A549 (cell line): Measurements from ENCODE around the gene NHLH1. TPM values are rescaled to one million over a fixed set of nuclear protein-coding genes. Genes with fewer than 3 reads are reported as not detected.
A peak's percentile ranks its signal among the peaks of the same experiment; 100 is the strongest.

ENCODE experiments used
- ATAC-seq, 2 experiments: fragments of 200-7000 bp in 1 of 2; fragments of >200 bp in 1 of 2; cut with Nextera tagmentation in 1 of 2; cut with Tn5 transposase in 1 of 2; 3 replicates each; pipeline versions ENCODE4 v1.8.0 to v1.9.1; 2018 to 2020; ENCODE audit warnings: mild to moderate bottlenecking in 1 of 2, moderate library complexity in 1 of 2
- CTCF ChIA-PET: fragments of 300-600 bp; sonication (Branson Sonifier 250); formaldehyde crosslinking; extraction: SDS; loops from one replicate; lab custom pipeline; 2021; ENCODE audit warnings: antibody characterized with exemption, inconsistent platforms; lab: Yijun Ruan, JAX
- POLR2A ChIA-PET: fragments of 350-600 bp; formaldehyde crosslinking; extraction: SDS; loops from one replicate; lab custom pipeline; 2021; ENCODE audit warnings: antibody characterized with exemption, inconsistent platforms; lab: Yijun Ruan, JAX
- DNase-seq, 2 experiments: peaks; one replicate each; pipeline versions ENCODE4 v3.0.0 to v3.0.0-alpha.2; 2011 to 2016; ENCODE audit warnings: low read depth in 1 of 2, low spot score in 1 of 2
- FAIRE-seq: peaks from 2 replicates; lab custom pipeline; 2011; peaks lifted over from hg19 to GRCh38; lab: Jason Lieb, UNC
- H3K27ac ChIP-seq, 2 experiments: fragments of >200 bp; sonication (Bioruptor Twin); formaldehyde crosslinking; 3 replicates each; pipeline ENCODE4 v1.5.1; 2016 to 2017
- H3K4me1 ChIP-seq: fragments of >200 bp; sonication (Bioruptor Twin); formaldehyde crosslinking; 3 replicates; pipeline ENCODE4 v1.6.1; 2016
- H3K4me2 ChIP-seq: fragments of >200 bp; sonication (Bioruptor Twin); formaldehyde crosslinking; 3 replicates; pipeline ENCODE4 v1.6.1; 2016
- H3K4me3 ChIP-seq: fragments of >200 bp; sonication (Bioruptor Twin); formaldehyde crosslinking; 3 replicates; pipeline ENCODE4 v1.5.1; 2016
- H3K9me3 ChIP-seq: fragments of >200 bp; sonication (Bioruptor Twin); formaldehyde crosslinking; 3 replicates; pipeline ENCODE4 v1.6.1; 2016
- BHLHE40 ChIP-seq: IDR thresholded peaks from 2 replicates; pipeline ENCODE4 v1.6.1; 2012; ENCODE audit warnings: low read depth, low read length, inconsistent platforms
- FOSB ChIP-seq: fragments of 250-450 bp; sonication (Bioruptor Pico); IDR thresholded peaks from 2 replicates; pipeline ENCODE4 v1.5.0; 2020; ENCODE audit warnings: mild to moderate bottlenecking, moderate library complexity
- HES2 ChIP-seq: fragments of >200 bp; sonication (Bioruptor Twin); formaldehyde crosslinking; IDR thresholded peaks from 2 replicates; pipeline ENCODE4 v1.6.1; 2016
- HOXA7 ChIP-seq: fragments of 250-450 bp; sonication (Bioruptor Pico); IDR thresholded peaks from 2 replicates; pipeline ENCODE4 v1.5.0; 2020; ENCODE audit warnings: mild to moderate bottlenecking, moderate library complexity
- MAFK ChIP-seq: fragments of 450-650 bp; IDR thresholded peaks from 2 replicates; pipeline ENCODE4 v1.6.1; 2014; ENCODE audit not compliant: partially characterized antibody
- MAX ChIP-seq: IDR thresholded peaks from 2 replicates; pipeline ENCODE4 v1.6.1; 2012
- NFE2L2 ChIP-seq: fragments of 150-350 bp; conservative IDR thresholded peaks from 2 replicates; pipeline ENCODE4 v1.6.1; 2014; ENCODE audit warnings: low read length
- PBX3 ChIP-seq: IDR thresholded peaks from 2 replicates; pipeline ENCODE4 v1.6.1; 2012
- PHF8 ChIP-seq: fragments of 200-600 bp; sonication (generic); IDR thresholded peaks from 2 replicates; pipeline ENCODE4 v1.6.1; 2016; ENCODE audit warnings: low read depth, mild to moderate bottlenecking, antibody characterized with exemption, moderate library complexity, borderline replicate concordance
- POLR2A ChIP-seq: IDR thresholded peaks from 2 replicates; pipeline ENCODE4 v1.6.1; 2012; ENCODE audit warnings: mild to moderate bottlenecking, low read length
- POLR2AphosphoS2 ChIP-seq: conservative IDR thresholded peaks from 2 replicates; pipeline ENCODE4 v1.6.1; 2012; ENCODE audit warnings: low read length, improper control_type of control experiment, inconsistent platforms
- TP53 ChIP-seq: fragments of 250-450 bp; sonication (Bioruptor Pico); IDR thresholded peaks from 2 replicates; pipeline ENCODE4 v1.5.0; 2021; ENCODE audit warnings: mild to moderate bottlenecking, moderate library complexity
- ZC3H11A ChIP-seq: fragments of 450-650 bp; IDR thresholded peaks from 2 replicates; pipeline ENCODE4 v1.6.1; 2014; ENCODE audit warnings: antibody characterized with exemption, mild to moderate bottlenecking
- ZFP36 ChIP-seq: fragments of 450-650 bp; IDR thresholded peaks from 2 replicates; pipeline ENCODE4 v1.6.1; 2014; ENCODE audit warnings: borderline replicate concordance; ENCODE audit not compliant: partially characterized antibody
- ZSCAN20 ChIP-seq: fragments of 250-450 bp; sonication (Bioruptor Pico); IDR thresholded peaks from 2 replicates; pipeline ENCODE4 v1.8.0; 2022; ENCODE audit warnings: mild to moderate bottlenecking, moderate library complexity
- WGBS: methylation state at CpG from one replicate; pipeline ENCODE4 v1.1.6; 2017; ENCODE audit errors: missing lambda C conversion rate; 5-methylcytosine and 5-hydroxymethylcytosine counted together
- polyA plus RNA-seq, 4 experiments: library from polyadenylated mRNA; depleted of rRNA in 3 of 4; stranded (reverse); fragments of >200 nt; fragmentation: RNase III in 1 of 4; extraction: RNeasy Plus Mini Kit Qiagen cat#74134 plus additional on column Dnase treatment in 1 of 4; gene quantifications; 2 replicates in 3 of 4; 3 replicates in 1 of 4; pipeline ENCODE4 v1.2.3, GENCODE V29; 2011 to 2017
- TF ChIP-seq, protein P1 (sequence below): fragments of >200 bp; sonication (Bioruptor Twin); formaldehyde crosslinking; IDR thresholded peaks from 3 replicates; pipeline ENCODE4 v1.5.1; 2016

NHLH1 gene
- polyA plus RNA-seq, 2 of the 4 experiments (the other 2 are of a cell fraction), result 0.34 to 0.63 TPM

DNA sequence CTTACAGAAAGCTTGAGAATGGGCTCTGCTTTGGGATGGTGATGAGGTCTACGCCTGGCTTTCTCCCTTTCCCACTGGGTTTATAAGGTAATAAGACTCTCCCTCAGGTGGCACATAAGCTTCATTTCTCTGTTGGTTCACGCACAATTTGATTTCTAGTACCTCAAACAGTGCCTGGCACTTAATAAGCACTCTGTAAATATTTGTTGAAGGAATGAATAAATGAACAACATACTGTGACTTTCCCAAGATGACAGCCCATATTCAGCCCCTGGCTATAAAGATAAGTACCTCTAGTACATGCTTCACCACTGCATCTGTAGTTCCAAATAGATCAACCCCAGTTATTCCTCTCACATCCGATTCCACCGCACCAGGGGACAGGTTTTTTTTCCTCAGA is 41.6 kb upstream of the NHLH1 start:
- FAIRE-seq (no peak), DNase-seq (no peak), ATAC-seq (no peak)
- Histone ChIP-seq H3K4me1 (no peaks in the 10 kb centered on the region), H3K4me3 (no peak overlapping the region), H3K27ac (no peak overlapping the region), H3K4me2 (no peak overlapping the region), H3K9me3 (no peaks in the 10 kb centered on the region)
- POLR2A ChIA-PET, result no interaction called here
- CTCF ChIA-PET, result interaction anchor here (0.9 to 1.8 kb wide), 4 partner anchors 13 to 224 kb away, joined by 3 to 9 read pairs (median 4); no protein-coding TSS in a partner anchor
- WGBS, result 91% methylated on average over 4 of the region's 4 CpGs
- TF ChIP-seq FOSB, result no peak
- no peak for TF ChIP-seq NFE2L2
- TF ChIP-seq, protein P1, sequence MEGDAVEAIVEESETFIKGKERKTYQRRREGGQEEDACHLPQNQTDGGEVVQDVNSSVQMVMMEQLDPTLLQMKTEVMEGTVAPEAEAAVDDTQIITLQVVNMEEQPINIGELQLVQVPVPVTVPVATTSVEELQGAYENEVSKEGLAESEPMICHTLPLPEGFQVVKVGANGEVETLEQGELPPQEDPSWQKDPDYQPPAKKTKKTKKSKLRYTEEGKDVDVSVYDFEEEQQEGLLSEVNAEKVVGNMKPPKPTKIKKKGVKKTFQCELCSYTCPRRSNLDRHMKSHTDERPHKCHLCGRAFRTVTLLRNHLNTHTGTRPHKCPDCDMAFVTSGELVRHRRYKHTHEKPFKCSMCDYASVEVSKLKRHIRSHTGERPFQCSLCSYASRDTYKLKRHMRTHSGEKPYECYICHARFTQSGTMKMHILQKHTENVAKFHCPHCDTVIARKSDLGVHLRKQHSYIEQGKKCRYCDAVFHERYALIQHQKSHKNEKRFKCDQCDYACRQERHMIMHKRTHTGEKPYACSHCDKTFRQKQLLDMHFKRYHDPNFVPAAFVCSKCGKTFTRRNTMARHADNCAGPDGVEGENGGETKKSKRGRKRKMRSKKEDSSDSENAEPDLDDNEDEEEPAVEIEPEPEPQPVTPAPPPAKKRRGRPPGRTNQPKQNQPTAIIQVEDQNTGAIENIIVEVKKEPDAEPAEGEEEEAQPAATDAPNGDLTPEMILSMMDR, result no peak

- Histone ChIP-seq H3K4me3 (no peak overlapping the region), H3K4me2 (no peak overlapping the region), H3K27ac (no peak overlapping the region), H3K9me3 (no peaks in the 10 kb centered on the region), H3K4me1 (no peaks in the 10 kb centered on the region)
- TF ChIP-seq ZC3H11A (no peak), ZFP36 (no peak), ZSCAN20 (CRISPR knock-in tag) (no peak)
- ATAC-seq (no peak), FAIRE-seq (no peak), DNase-seq (no peak)
- WGBS, result 93% methylated on average over 5 of the region's 5 CpGs
- CTCF ChIA-PET, result no interaction called here
- POLR2A ChIA-PET, result no interaction called here
Observed at GRCh38 chr1:160326418-160326817, 40.5 kb upstream of the NHLH1 start.

GRCh38 chr1:160328184-160328583 is 38.7 kb upstream of the NHLH1 start:
- WGBS, result 89% methylated on average over 8 of the region's 8 CpGs
- CTCF ChIA-PET, result interaction anchor here (1.0 to 4.0 kb wide), 2 partner anchors 36 to 135 kb away, joined by 3 to 29 read pairs; no protein-coding TSS in a partner anchor
- POLR2A ChIA-PET, result no interaction called here
- no peak overlapping the region for H3K27ac ChIP-seq
- FAIRE-seq (no peak), ATAC-seq (no peak), DNase-seq (no peak)
- H3K4me2 ChIP-seq, result no peak overlapping the region
- no peak overlapping the region for H3K4me3 ChIP-seq
- H3K9me3 ChIP-seq, result no peaks in the 10 kb centered on the region
- TF ChIP-seq PBX3 (no peak), BHLHE40 (no peak), NFE2L2 (no peak)
- H3K4me1 ChIP-seq, result no peaks in the 10 kb centered on the region

- Histone ChIP-seq H3K4me1 (no peaks in the 10 kb centered on the region), H3K9me3 (no peaks in the 10 kb centered on the region), H3K4me2 (no peak overlapping the region), H3K27ac (no peak overlapping the region), H3K4me3 (no peak overlapping the region)
- no peak for FAIRE-seq
- ChIA-PET CTCF (interaction anchor here (0.5 to 4.0 kb wide), 4 partner anchors 15 to 102 kb away, joined by 3 to 29 read pairs (median 3); no protein-coding TSS in a partner anchor), POLR2A (no interaction called here)
- peak in 1 of 2 experiments; percentile 16 for DNase-seq
- TF ChIP-seq POLR2A (no peak), HOXA7 (no peak), ZFP36 (no peak), ZSCAN20 (CRISPR knock-in tag) (no peak), POLR2AphosphoS2 (no peak), TP53 (CRISPR knock-in tag) (no peak), MAFK (no peak), HES2 (no peak)
- ATAC-seq, result peak; percentile 63 to 71
Observed at GRCh38 chr1:160330119-160330518, 36.8 kb upstream of the NHLH1 start.

- Histone ChIP-seq H3K4me2 (no peak overlapping the region), H3K9me3 (no peaks in the 10 kb centered on the region), H3K27ac (no peak overlapping the region), H3K4me3 (no peak overlapping the region), H3K4me1 (no peaks in the 10 kb centered on the region)
- ChIA-PET POLR2A (no interaction called here), CTCF (interaction anchor here (0.6 to 1.4 kb wide), 4 partner anchors 16 to 782 kb away, joined by 3 to 5 read pairs (median 4); no protein-coding TSS in a partner anchor)
- FAIRE-seq, result no peak
- no peak for DNase-seq
- ATAC-seq, result no peak
- TF ChIP-seq MAFK, result peak; percentile 82
- no peak for TF ChIP-seq PHF8
- no peak for TF ChIP-seq MAX
Observed at GRCh38 chr1:160332516-160332915, 34.4 kb upstream of the NHLH1 start.
